Activated T-helper 1 cell treated with anti-CD3 and anti-CD28 coated beads, Interleukin-2, amount 50 U/mL, for 16 hours (primary cell): Measurements from ENCODE around the gene NPAS3.

ENCODE experiments used
- DNase-seq, 2 donors: peaks; one replicate each; pipeline ENCODE4 v3.0.0-alpha.2; 2020; ENCODE audit warnings: low read depth in 1 of 2, low spot score in 1 of 2

The NPAS3 gene

DNA sequence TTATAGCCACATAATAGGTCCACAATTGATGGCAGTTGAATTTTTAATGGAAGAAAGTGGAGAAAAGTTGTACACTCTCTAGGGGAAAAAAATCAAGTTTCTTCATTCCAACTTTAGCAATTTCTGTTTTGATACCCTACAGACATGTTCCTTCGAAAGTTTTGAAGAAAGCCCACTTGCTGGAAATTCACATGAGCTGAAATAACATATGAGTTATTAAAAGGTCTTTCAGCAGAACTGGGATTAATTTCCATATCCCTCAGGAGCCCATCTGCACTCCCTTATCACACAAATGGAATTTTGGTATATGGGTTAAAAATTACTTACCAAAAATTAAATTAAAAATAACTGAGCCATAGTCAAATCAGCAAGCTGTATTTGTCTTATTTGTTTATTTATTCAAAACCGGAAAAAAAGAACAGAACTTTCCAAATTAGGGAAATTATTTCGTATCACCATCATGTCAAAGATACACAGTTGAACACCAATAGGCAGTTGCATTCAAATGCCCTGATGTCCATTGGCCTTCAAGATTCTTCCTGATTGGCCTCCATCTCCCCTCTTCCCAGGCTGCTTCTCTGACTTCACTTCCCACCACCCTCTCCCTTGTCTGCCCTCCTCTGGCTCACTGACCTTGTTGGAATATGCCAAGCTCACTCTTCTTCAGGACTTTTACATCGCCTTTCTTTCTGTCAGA, 566.7 kb downstream of the NPAS3 start:
- DNase-seq, result no peak

DNA sequence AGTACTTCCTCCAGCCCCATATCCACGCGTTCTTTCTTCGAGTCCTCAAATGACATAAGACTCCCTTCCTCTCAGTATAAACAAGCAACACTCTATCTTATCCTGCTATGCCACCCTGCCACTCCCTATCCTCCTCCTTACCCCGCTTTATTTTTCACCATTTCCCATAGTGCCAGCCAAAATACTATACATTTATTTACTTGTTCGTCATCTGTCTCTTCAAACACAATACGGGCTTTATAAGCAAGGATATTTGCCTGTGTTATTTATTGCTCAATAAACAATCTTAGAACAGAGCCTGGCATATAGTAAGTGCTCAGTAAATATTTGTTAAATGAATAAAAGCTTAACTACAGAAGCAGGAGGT, 567.3 kb downstream of the NPAS3 start:
- no peak for DNase-seq

DNA sequence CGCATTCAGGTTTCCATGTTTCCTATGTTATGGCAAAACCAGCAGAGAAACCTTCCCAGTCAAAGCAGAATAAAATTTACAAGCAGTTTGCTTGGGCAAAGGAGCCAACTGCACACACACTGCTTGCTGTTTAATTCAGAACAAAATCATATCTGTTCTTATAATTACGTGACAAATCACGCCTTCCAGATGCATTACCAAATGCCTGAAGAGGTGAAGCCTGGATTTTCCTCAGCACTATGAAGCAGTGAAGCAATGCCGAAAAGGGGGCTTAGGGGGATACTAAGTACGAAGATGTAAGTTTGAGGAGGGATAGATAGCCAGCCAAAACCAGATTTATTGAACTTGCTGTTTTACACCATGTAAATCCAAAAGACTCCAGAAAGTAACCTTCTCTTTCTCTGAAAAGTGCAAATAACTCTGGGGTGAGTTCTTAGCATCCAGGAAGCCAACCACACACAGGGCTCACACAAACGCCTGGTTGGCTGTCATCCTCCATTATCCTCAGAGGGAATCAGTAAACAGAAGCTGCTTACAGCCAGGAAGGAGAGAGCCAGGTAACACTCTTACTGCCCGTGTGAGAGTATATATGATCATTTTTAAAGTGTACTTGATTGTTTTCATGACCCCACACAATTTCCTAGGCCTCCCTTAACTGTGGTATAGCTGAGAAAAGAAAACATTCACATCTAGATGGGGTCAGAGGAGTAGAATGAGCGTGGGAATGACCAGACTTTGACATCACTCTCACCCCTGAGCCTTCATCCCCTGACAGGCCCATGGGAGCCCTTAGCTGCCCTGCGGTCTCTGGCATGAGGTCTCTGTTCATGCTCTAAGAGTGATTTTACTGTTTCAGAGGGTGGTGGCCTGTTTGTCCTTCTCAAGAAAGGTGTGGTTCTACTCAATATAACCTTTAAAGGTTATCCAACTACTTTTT, 569.7 kb downstream of the NPAS3 start:
- no peak for DNase-seq

DNA sequence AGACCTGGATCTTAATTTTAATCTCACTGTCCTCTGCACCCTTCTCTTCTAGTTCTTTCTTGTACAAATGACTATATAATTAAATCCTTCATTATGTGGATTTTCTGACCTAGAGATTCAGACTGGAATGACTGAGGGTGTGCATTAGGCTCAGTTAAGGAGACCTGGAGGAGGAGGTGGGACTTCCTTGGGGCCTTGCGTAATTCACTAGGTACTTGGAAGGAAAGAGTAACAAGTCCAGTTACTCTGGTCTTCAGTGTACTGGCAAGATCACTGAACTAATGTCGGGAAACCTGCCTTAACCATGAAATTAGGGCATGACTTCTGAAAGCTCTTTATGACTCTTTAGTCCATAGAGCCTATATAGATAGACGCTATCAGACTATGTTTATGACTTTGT, 570.8 kb downstream of the NPAS3 start:
- no peak for DNase-seq

DNA sequence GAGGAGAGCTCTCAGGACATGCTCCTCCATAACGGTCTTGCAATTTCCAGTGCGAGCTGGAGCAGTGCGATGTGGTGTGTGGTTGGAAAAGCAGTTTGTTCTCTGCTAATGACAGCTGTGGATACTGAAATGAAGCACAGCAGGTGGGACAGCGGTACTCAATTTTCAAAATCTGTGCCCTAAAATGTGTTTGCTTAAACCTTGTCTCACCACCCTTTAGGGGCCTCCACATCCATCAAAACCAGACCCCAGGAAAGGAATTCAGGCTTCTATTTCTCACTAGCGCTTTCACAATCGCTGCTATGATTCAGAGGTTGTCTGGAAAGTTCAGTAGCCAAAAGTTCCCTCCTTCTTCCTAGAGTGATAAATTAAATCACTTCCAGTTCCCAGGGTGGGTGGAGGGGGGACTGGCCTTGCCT, 571.4 kb downstream of the NPAS3 start:
- DNase-seq, result no peak

DNA sequence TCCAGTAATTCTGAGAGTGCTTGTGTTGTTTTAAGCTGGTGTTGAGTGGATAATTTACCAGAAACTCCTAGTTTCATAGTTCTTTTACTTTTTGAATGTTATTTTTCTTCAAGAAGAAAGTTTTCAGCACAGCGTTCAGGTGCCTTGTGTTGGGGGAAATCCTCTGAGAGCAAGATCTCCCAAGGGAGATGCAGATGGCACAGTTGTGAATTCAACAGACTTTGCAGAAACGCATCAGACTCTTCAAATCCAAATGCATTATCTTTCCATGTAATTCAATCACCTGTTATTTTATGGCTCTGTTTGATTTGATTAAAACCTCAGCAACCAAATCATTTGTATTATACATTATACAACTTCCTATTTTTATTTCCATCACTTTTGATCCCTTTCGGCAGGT, 572.3 kb downstream of the NPAS3 start:
- no peak for DNase-seq

DNA sequence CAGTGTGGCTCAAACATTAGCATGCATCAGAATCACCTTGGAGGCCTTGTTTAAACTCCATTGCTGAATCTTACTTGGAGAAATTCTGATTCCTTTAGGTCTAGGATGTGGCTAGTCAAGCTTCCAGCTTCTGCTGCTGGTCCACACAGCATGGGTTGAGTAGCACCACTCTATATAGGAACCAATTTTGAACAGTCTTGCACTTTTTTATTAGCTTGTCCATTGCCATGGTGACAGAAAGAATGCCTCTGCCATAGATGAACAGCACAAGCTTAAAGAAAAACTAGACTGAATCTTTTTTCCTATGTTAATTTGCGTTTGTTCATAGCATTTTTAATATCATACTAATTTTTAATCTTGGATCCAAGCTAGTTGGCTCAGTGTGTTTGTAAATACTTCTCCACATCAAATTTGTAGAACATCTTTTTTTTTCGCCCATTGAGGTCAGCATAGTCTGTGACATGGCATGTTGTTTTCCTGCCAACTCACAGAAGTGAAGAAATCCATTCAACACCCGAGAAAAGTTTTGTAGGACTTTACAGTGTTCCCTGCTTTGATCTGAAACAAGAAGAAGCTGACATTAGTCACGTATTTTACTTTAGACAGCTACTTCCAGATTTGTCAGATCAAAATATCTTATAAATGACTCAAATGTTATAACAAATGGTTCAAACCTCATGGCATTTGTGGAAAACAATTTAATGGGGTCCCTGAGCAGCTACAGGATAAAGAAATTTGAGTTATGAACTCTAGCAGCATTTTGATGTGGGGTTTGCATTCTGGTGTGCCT, 573.4 kb downstream of the NPAS3 start:
- DNase-seq, result no peak

DNA sequence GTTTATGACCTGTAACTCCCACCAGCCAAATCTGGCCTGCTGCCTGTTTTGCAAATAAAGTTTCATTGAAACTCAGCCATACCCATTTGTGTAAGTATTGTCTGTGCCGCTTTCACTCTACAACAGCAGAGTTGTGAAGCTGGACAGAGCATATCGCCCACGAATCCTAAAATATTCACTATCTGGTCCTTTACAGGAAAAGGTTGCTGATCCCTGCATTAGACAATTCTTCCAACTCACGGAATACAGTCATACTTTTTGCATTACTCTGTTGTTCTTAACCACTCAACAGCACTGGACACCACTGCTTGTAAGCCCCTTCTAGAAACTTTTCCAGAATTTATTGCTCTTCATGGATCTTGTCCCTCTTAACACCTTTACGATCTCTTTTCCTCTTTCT, 576.8 kb downstream of the NPAS3 start:
- no peak for DNase-seq

DNA sequence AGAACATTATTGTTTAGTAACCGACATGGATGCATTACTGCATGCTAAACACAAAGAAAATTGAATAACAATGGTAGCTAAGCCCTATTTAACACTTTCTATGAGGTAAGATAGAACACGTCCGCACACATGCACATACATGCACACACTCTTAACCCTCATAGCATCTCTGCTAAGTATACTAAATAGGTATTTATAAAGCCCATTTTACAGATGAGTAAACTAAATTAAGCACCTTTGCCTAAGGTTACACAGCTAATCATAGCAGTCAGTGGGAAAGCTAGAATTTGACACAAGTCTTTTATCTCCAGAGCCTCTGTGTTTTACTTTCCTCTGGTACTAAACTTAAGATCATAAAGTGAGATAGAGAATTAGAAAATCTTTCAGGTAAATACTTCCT, 577.2 kb downstream of the NPAS3 start:
- no peak for DNase-seq

DNA sequence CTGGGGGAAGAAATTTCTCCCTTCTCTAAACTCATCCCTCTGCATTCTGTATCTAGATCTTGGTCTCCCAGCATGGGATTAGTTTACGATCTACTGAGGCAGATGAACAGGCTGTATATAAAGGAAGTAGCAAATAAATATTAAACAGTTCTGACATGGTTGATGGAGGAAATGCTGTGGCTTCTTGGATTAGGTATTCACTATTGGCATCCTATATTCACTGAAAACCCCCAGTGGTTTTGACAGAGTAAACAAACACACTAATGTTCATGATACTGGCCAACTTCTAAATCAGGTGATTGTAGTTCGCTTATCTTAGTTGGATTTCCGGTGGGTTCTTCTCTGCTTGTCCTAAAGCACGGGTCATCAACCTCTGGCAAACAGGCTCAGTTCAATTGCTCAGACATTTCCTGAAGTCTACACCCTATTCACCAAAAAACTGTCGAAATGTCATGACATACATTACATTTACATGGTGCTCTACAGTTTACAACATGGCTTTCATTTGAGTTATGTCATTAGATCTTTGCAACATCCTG, 578.3 kb downstream of the NPAS3 start:
- no peak for DNase-seq

DNA sequence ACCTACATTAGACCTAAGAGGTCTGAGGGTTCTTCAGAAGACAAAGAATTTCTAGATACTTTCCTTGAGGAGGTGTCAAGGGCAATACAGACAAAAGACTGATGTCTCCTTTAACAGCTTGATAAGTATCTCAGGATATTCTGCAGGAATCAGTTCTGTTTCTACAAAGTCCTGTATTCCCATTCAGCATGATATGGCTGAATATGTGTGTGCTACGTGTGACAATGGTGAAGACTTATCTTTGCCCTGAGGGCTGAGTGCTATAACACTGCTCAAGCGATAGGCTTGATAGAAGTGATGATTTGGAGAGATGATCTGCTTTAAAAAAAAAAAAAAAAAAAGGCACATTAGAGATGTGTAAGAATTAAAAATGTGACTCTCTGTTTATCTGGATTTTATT, 582.5 kb downstream of the NPAS3 start:
- no peak for DNase-seq

DNA sequence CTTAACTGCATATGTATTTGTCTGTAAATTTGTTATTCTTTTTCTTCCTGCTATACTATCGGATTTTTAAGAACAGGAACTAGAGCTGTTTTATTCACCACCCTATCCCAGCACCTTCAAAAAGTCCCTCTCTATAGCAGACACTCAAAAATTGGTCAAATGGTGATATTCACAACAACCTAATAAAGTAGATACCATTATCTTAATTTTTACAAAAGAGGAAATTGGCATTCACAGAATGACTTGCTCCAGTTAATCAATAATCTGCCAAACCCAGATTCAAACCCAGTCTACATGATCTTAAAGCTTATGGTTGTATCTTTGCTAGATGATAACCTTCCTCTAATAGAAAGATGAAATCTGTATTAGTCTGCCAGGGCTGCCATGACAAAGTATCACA, 585.6 kb downstream of the NPAS3 start:
- DNase-seq, result no peak

DNA sequence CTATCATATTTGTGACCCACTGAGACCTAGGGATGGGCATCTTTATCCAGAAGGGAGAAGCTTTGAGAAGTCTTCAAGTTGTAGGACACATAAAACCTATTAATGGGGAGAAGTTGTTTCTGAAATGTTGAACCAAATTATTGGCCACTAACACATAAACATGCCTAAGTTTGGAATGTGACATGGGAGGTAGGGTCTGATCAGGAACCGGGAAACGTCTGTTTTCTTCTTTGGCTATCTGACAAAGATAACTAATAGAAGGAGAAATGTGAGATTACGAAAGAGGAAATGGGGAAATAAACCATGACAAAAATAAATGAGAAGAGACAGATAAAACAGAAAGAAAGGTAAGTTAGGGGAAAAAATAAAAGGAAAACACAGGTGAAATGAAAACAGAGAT, 586.9 kb downstream of the NPAS3 start:
- DNase-seq, result no peak

DNA sequence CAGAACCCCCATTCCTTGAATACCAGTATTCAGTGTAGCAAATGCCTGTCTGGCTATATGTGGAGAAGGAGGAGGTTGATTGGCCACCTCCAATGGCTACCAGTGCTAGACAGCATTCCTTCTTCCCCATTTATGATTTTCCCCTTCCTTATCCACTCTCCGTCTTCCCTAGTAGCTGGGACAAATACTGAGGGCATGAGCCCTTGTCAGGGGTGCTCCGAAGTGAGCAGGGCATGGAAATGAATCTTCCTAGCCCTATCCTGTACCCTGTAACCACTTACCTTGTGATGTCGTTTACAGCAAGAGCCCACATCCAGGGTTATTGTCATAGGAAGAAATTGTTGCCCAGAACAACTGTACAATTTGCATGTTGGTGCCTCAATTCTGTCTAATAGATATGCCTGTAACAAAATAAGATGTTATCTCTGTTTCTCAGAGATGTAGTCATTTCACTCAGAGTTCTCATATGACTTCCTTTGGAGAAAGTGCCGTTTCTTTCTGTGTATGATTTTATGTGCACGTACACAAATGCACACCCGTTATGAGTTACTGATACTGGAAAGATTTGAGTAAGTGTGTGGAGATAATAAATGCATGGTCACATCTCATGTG, 588.5 kb downstream of the NPAS3 start:
- no peak for DNase-seq

DNA sequence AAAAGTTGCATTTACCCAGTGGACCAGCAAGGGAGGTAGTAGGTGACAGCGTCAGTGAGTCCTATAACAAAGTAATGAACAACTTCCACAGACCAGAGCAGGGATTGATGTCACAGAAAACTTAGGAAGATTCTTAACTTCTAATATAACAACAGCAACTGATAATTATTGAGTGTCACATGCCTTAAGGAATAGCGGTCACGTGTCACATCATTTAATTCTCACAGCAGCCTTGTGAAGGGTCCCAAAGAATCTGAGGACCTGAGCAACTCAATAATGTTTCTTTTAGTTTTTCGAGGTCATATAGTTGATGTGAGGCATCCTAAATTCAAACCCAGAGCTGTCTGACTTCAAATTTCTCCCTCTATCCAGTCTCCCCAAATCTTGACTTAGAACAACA, 590.0 kb downstream of the NPAS3 start:
- no peak for DNase-seq

DNA sequence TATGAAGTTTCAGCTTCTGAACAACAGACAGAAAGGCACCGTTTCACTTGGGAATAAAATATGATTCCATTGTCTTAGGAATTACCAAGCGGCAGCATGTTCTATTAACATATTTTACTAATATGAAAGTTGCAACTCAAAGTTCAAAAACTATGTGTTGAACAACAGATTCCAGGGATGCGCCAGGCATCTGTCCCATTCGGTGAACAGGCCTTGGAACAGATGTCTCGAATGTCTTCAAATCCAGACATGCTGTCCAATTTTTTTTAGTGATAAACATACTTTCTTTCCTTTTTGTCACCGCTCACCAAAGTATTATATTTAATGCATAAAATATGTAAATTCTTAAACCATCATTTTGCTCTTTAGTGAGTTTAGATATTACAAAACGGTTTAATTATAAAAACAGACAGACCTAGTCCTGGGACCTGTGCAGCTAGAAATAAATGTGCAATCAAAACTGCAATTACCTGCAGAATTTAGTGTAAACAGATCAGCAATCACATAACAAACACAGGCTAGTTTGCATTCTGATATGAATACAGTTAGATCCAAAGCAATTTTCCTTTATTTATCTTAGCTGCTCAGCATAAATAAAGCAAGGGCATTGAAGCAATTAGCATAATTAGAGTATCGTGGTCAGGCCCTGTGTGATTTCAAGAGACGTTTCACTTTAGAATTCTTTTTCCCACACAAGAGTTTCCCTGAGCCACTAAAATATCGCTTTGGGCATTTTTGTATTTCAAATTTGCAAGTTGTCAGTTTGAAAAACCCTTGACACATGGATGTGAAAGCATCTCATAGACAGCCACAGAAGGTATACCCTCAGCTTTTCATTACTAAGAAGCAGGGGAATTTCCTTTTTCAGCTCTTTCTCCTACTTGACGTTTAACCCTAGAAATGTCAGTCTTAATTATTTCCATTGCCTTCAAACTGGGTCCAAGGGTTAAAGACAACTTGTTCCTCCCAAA, 591.4 kb downstream of the NPAS3 start:
- DNase-seq, result no peak

DNA sequence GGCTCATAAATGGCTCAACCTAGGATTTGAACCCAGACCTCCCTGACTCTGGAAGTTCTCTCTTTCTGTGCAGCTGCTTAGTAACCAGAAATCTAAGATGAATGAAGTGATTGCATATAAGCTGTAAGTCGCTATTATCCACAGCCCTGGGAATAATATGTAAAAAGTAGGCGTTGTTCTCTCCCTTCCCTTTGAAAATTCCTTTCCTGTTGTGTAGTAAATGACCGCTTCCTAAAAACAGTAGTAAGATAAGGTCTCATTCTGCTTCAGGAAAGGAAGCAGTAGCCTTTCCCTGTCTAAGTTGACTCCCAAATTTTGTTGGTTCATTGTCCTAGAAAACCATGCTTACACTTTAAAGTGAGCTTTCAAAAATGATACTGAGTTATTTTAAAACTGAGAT, 593.9 kb downstream of the NPAS3 start:
- DNase-seq, result no peak

DNA sequence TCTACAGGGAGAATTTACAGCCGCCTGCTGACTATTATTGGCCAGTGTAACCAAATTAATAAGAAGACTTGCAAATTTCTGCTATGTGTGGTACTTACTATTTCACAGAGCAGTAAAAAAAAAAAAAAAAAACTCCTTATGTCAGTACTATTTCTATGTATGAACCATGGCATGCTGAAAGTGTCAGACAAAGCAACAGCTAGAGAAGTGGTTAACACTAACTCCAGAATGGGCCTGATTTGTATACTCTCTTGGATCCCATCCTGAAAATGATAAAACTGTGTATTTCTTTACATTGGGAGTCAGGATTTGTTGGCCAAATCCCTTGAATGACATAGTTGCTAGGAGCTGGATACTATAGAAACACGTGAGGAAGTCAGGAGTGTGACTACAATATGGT, 595.4 kb downstream of the NPAS3 start:
- no peak for DNase-seq

DNA sequence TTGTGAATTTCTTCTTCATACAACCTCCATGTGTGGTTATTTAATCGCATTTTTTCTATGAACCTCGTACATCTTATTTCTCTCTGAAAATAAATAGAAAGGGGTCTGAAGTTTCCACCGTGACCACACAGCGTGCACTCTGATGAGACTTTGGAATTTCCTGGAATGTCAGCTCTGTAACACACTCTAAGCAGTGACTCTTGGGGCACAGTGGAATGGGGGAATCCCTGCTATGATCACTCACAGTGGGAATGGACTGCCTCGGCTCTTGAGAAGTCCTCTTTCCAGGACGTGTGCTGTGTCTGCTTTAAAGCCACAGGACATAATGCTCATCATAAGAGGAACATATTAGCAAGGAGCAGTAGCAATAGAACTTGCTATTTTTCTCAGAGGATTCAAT, 596.0 kb downstream of the NPAS3 start:
- no peak for DNase-seq

DNA sequence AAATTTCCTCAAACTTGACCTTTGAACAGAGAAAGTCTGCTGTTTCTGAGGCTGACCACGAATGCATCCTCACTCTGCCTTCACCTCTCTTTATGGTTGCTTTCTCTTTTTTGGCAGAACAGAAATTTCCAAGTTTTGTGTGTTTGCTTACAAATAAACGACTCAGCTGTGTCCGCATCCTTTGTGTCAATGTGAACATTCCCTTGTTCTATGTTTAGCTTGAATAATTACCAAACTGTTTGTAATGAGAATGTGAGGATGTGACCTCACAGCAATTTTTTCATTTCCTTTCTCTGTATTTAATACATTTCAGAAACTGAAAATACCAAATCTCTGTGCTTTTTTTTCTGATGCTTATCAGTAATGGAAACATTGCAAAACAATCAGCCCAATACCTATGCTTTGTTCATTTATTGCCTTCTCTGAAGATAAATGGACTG, 601.3 kb downstream of the NPAS3 start:
- no peak for DNase-seq
